GM20000 (cell line): ENCODE data around the gene TEX2.

Experiments
- DNase-seq: peaks from one replicate; pipeline ENCODE4 v3.0.0; 2012; ENCODE audit warnings: low spot score
- CTCF ChIP-seq: IDR thresholded peaks from 2 replicates; pipeline ENCODE4 v1.5.1; 2012; ENCODE audit warnings: mild to moderate bottlenecking, control low read depth; ENCODE audit errors: extremely low read depth, missing control alignments

The TEX2 gene

GRCh38 chr17:64148017-64148631, 114.9 kb downstream of the TEX2 start:
- no peak for TF ChIP-seq CTCF
- DNase-seq: no peak

GRCh38 chr17:64147110-64148016, 115.7 kb downstream of the TEX2 start:
- TF ChIP-seq CTCF: no peak
- DNase-seq: no peak

GRCh38 chr17:64146418-64147109, 116.5 kb downstream of the TEX2 start:
- TF ChIP-seq CTCF: no peak
- peak; percentile 27 for DNase-seq

- DNase-seq: peak; percentile 93
- no peak for TF ChIP-seq CTCF
These were observed 117.2 kb downstream of the TEX2 start for GRCh38 chr17:64145751-64146417.

GRCh38 chr17:64145375-64145750, 117.7 kb downstream of the TEX2 start:
- no peak for DNase-seq
- no peak for TF ChIP-seq CTCF

- TF ChIP-seq CTCF: no peak
- DNase-seq: no peak
These were observed 123.5 kb downstream of the TEX2 start for GRCh38 chr17:64139542-64139941.
